B cell (primary cell): ENCODE measurements around the gene BTG2. TPM values are rescaled to one million over a fixed set of nuclear protein-coding genes. Genes with fewer than 3 reads are reported as not detected.

Source experiments
- ATAC-seq: fragments of 200-7000 bp; cut with Tn5 transposase; one replicate; pipeline ENCODE4 v1.10.0; 2021; ENCODE audit warnings: low read depth, mild to moderate bottlenecking, moderate number of reproducible peaks, moderate library complexity
- CTCF ChIA-PET: fragments of 350-600 bp; sonication (Branson Sonifier 250); formaldehyde crosslinking; loops from one replicate; lab custom pipeline; 2021; ENCODE audit warnings: antibody characterized with exemption, inconsistent platforms; lab: Charles Lee
- POLR2A ChIA-PET: fragments of 350-600 bp; sonication (Branson Sonifier 250); formaldehyde crosslinking; loops from one replicate; lab custom pipeline; 2021; ENCODE audit warnings: antibody characterized with exemption; lab: Charles Lee
- DNase-seq: peaks from one replicate; pipeline ENCODE4 v3.0.0; 2013
- H2AFZ ChIP-seq: 2 replicates; pipeline ENCODE4 v1.6.1; 2012; ENCODE audit warnings: mild to moderate bottlenecking, low read depth, low read length; ENCODE audit not compliant: insufficient read depth, poor library complexity, severe bottlenecking
- H3K27ac ChIP-seq, 2 donors: 1 replicate in 1 of 2; 2 replicates in 1 of 2; pipeline ENCODE4 v1.5.1; 2012 to 2013; ENCODE audit warnings: low read length in 2 of 2, mild to moderate bottlenecking in 2 of 2, moderate library complexity in 1 of 2
- H3K27me3 ChIP-seq, 4 experiments: fragments of 200-600 bp in 1 of 4; sonication (generic) in 1 of 4; replicated peaks in 1 of 4; 1 replicate in 2 of 4; 2 replicates in 2 of 4; pipeline versions ENCODE4 v1.6.1 to v1.7.0; 2013 to 2016; ENCODE audit warnings: low read length in 3 of 4, mild to moderate bottlenecking in 2 of 4, mixed read lengths in 1 of 4, moderate library complexity in 1 of 4; ENCODE audit not compliant: insufficient read depth in 4 of 4, control insufficient read depth in 3 of 4; ENCODE audit errors: control extremely low read depth in 1 of 4
- H3K36me3 ChIP-seq, 2 experiments: replicated peaks in 1 of 2; 1 replicate in 1 of 2; 2 replicates in 1 of 2; pipeline versions ENCODE4 v1.6.1 to v1.7.1; 2013; ENCODE audit warnings: low read length in 1 of 2; ENCODE audit not compliant: insufficient read depth in 2 of 2, control insufficient read depth in 1 of 2; ENCODE audit errors: control extremely low read depth in 1 of 2, extremely low read depth in 1 of 2
- H3K4me1 ChIP-seq, 2 donors: fragments of 200-600 bp in 1 of 2; sonication (generic) in 1 of 2; 1 replicate in 1 of 2; 2 replicates in 1 of 2; pipeline versions ENCODE4 v1.5.1 to v1.6.1; 2013 to 2017; ENCODE audit warnings: low read length in 2 of 2; ENCODE audit not compliant: control insufficient read depth in 2 of 2, insufficient read depth in 2 of 2
- H3K4me2 ChIP-seq: replicated peaks from 2 replicates; pipeline ENCODE3; 2012; ENCODE audit warnings: mild to moderate bottlenecking, low read depth, low read length; ENCODE audit not compliant: poor library complexity, severe bottlenecking
- H3K4me3 ChIP-seq, 5 experiments: fragments of 200-600 bp in 1 of 5; sonication (generic) in 1 of 5; 1 replicate in 3 of 5; 2 replicates in 2 of 5; pipeline versions ENCODE4 v1.5.1 to v1.7.0; 2011 to 2016; ENCODE audit warnings: low read length in 4 of 5, mild to moderate bottlenecking in 4 of 5, low read depth in 2 of 5, control low read depth in 1 of 5, moderate library complexity in 1 of 5; ENCODE audit not compliant: insufficient read depth in 1 of 5; ENCODE audit errors: control extremely low read depth in 1 of 5, extremely low read depth in 1 of 5
- H3K79me2 ChIP-seq: fragments of 200-600 bp; sonication (generic); one replicate; pipeline ENCODE4 v1.6.0; 2016; ENCODE audit warnings: low read length; ENCODE audit not compliant: control insufficient read depth, insufficient read depth
- H3K9ac ChIP-seq: fragments of 200-600 bp; sonication (generic); 2 replicates; pipeline ENCODE4 v1.6.1; 2017; ENCODE audit warnings: mild to moderate bottlenecking, low read length, moderate library complexity
- H3K9me3 ChIP-seq, 3 donors: one replicate each; pipeline versions ENCODE4 v1.6.1 to v1.7.1; 2013; ENCODE audit warnings: low read length in 2 of 3; ENCODE audit not compliant: control insufficient read depth in 2 of 3, insufficient read depth in 1 of 3; ENCODE audit errors: control extremely low read depth in 1 of 3
- H4K20me1 ChIP-seq: 2 replicates; pipeline ENCODE4 v1.6.0; 2012; ENCODE audit warnings: mild to moderate bottlenecking, low read length; ENCODE audit not compliant: insufficient read depth, control insufficient read depth, poor library complexity, severe bottlenecking
- H3K27ac Mint-ChIP-seq: one replicate; pipeline ENCODE4 v1.8.0; 2021; ENCODE audit warnings: mixed read lengths
- H3K27me3 Mint-ChIP-seq: one replicate; pipeline ENCODE4 v1.8.0; 2021; ENCODE audit warnings: mixed read lengths
- H3K4me1 Mint-ChIP-seq: one replicate; pipeline ENCODE4 v1.8.0; 2021; ENCODE audit warnings: mixed read lengths
- H3K4me3 Mint-ChIP-seq: one replicate; pipeline ENCODE4 v1.8.0; 2021; ENCODE audit warnings: mixed read lengths
- H3K9me3 Mint-ChIP-seq: one replicate; pipeline ENCODE4 v1.8.0; 2022; ENCODE audit warnings: mixed read lengths; ENCODE audit not compliant: insufficient read depth
- CTCF ChIP-seq: fragments of 200-600 bp; IDR thresholded peaks from one replicate; pipeline ENCODE4 v1.8.0; 2022; ENCODE audit warnings: antibody characterized with exemption, mild to moderate bottlenecking
- EZH2 ChIP-seq: IDR thresholded peaks from 2 replicates; pipeline ENCODE4 v1.6.1; 2012; ENCODE audit warnings: borderline replicate concordance, low read depth, mild to moderate bottlenecking, moderate library complexity, low read length; ENCODE audit not compliant: insufficient read depth, poor library complexity, severe bottlenecking
- WGBS: methylation state at CpG from one replicate; pipeline ENCODE4 v1.1.5; 2013; ENCODE audit warnings: missing lambda C conversion rate; ENCODE audit not compliant: insufficient coverage; 5-methylcytosine and 5-hydroxymethylcytosine counted together
- intact Hi-C: fragments of 100-400 bp; cut with micrococcal nuclease; formaldehyde crosslinking; loops from one replicate; pipeline ENCODE4 v1.10.0; 2022
- polyA plus RNA-seq: library from polyadenylated mRNA; depleted of rRNA; stranded (reverse); fragments of >200 nt; gene quantifications from 2 replicates; pipeline ENCODE4 v1.2.3, GENCODE V29; 2012
- total RNA-seq, 2 donors: library from RNA; stranded (reverse); fragments of 120-200 nt in 1 of 2; gene quantifications; 1 replicate in 1 of 2; 2 replicates in 1 of 2; pipeline versions ENCODE4 v1.2.3 to v1.2.4, GENCODE V29; 2013 to 2022

Gene BTG2
- total and polyA plus RNA-seq, 2 donors (not counting 1 experiment from before 2014, with no cell fraction given): 508 to 778 TPM

GRCh38 chr1:203267347-203267846, 37.9 kb upstream of the BTG2 start:
- peak overlapping the region; percentile 45 to 58 for H3K27ac ChIP-seq
- intact Hi-C loops: loop anchor here (1.0 kb wide), 3 partner anchors 73 to 435 kb away; no protein-coding TSS in a partner anchor
- H3K4me1 ChIP-seq: peaks cover 30 to 40% of the 10 kb centered on the region in 2 donors
- H3K4me2 ChIP-seq: peak overlapping the region; percentile 77
- ChIA-PET POLR2A (interaction anchor here (0.8 to 16.0 kb wide), 10 partner anchors 21 to 220 kb away, joined by 3 to 268 read pairs (median 10); partner anchors contain the start of gene BTG2), CTCF (interaction anchor here (0.6 to 37.7 kb wide), 47 partner anchors 10 to 861 kb away, joined by 3 to 1776 read pairs (median 6); partner anchors contain the start of genes ATP2B4, BTG2, FMOD and OPTC)
- Mint-ChIP-seq H3K9me3 (no peaks in the 10 kb centered on the region), H3K27ac (peak overlapping the region; percentile 76), H3K4me1 (peaks cover 32% of the 10 kb centered on the region), H3K27me3 (no peaks in the 10 kb centered on the region), H3K4me3 (peak overlapping the region; percentile 89)
- H3K9me3 ChIP-seq: no peaks in the 10 kb centered on the region
- no peak for TF ChIP-seq EZH2
- peak; percentile 92 for TF ChIP-seq CTCF
- under 1% methylated on average over 20 of the region's 20 CpGs for WGBS
- ATAC-seq (peak; percentile 63), DNase-seq (peak; percentile 92)
- peak overlapping the region; percentile 74 for H2AFZ ChIP-seq
- peak overlapping the region; percentile 64 for H3K9ac ChIP-seq
- H3K36me3 ChIP-seq: no peaks in the 10 kb centered on the region
- H4K20me1 ChIP-seq: no peaks in the 10 kb centered on the region
- peak overlapping the region; percentile 58 to 77 (median 65) for H3K4me3 ChIP-seq
- no peaks in the 10 kb centered on the region for H3K27me3 ChIP-seq
- peaks cover 26% of the 10 kb centered on the region for H3K79me2 ChIP-seq

GRCh38 chr1:203267912-203268311, 37.4 kb upstream of the BTG2 start:
- no peak for ATAC-seq
- POLR2A ChIA-PET: interaction anchor here (0.9 to 16.0 kb wide), 8 partner anchors 20 to 72 kb away, joined by 3 to 268 read pairs (median 12); partner anchors contain the start of gene BTG2
- no peaks in the 10 kb centered on the region for H3K36me3 ChIP-seq
- H2AFZ ChIP-seq: peak overlapping the region; percentile 74
- no peaks in the 10 kb centered on the region for H4K20me1 ChIP-seq
- no peaks in the 10 kb centered on the region for H3K9me3 Mint-ChIP-seq
- no peaks in the 10 kb centered on the region for H3K9me3 ChIP-seq
- H3K4me1 Mint-ChIP-seq: peaks cover 36% of the 10 kb centered on the region
- CTCF ChIA-PET: interaction anchor here (0.6 to 37.7 kb wide), 44 partner anchors 10 to 861 kb away, joined by 3 to 1776 read pairs (median 6); partner anchors contain the start of genes ATP2B4, BTG2, FMOD and OPTC
- H3K27me3 Mint-ChIP-seq: no peaks in the 10 kb centered on the region
- WGBS: 51% methylated on average over 7 of the region's 15 CpGs
- TF ChIP-seq EZH2: no peak
- no peak for TF ChIP-seq CTCF
- peak overlapping the region in 1 of 2 donors; percentile 45 for H3K27ac ChIP-seq
- H3K27me3 ChIP-seq: no peaks in the 10 kb centered on the region
- peak overlapping the region; percentile 64 for H3K9ac ChIP-seq
- H3K4me3 ChIP-seq: peak overlapping the region in 4 of 5 experiments; percentile 58 to 74 (median 63)
- no peak for DNase-seq
- peak overlapping the region; percentile 76 for H3K27ac Mint-ChIP-seq
- peaks cover 31% of the 10 kb centered on the region for H3K79me2 ChIP-seq
- H3K4me2 ChIP-seq: peak overlapping the region; percentile 77
- peak overlapping the region; percentile 89 for H3K4me3 Mint-ChIP-seq
- intact Hi-C loops: loop anchor here (1.0 to 2.0 kb wide), 4 partner anchors 72 to 434 kb away; no protein-coding TSS in a partner anchor
- peaks cover 35 to 45% of the 10 kb centered on the region in 2 donors for H3K4me1 ChIP-seq
